ENCODE data around the gene DNM3. TPM values are rescaled to one million over a fixed set of nuclear protein-coding genes. Genes with fewer than 3 reads are reported as not detected.

The DNM3 gene
- total RNA-seq, 1 experiment from 2014 or later: 2.7 TPM

GRCh38 chr1:172270605-172271004 lies 429.3 kb downstream of the DNM3 start:
- H3K27me3 Mint-ChIP-seq (ENCODE audit: low read depth): no peaks in the 10 kb centered on the region
- no peak overlapping the region for H3K14ac ChIP-seq (ENCODE audit: insufficient read depth, low read length)
- no peak overlapping the region for H3K4me3 Mint-ChIP-seq
- no peak overlapping the region for H3K9ac ChIP-seq (ENCODE audit: extremely low read depth, insufficient read length, low read length)
- no peak for TF ChIP-seq CTCF (conservative IDR thresholded peaks at IDR 0.05)
- H3K9me3 Mint-ChIP-seq: no peaks in the 10 kb centered on the region
- no peak overlapping the region for H2AK5ac ChIP-seq (ENCODE audit: insufficient read length, low read length)
- no peak overlapping the region for H2AFZ ChIP-seq (ENCODE audit: low read length)
- no peak overlapping the region for H4K5ac ChIP-seq (ENCODE audit: insufficient read length, low read depth, low read length)
- H3K23me2 ChIP-seq (ENCODE audit: insufficient read length, low read depth, low read length, poor library complexity, severe bottlenecking): no peaks in the 10 kb centered on the region
- no peak overlapping the region for H4K8ac ChIP-seq (replicated peaks; ENCODE audit: insufficient read length, low read depth, low read length)
- no peak overlapping the region for H3T11ph ChIP-seq (ENCODE audit: low read length)
- no peak overlapping the region for H4K91ac ChIP-seq (ENCODE audit: insufficient read length, low read depth, low read length)
- no peaks in the 10 kb centered on the region for H3K36me3 Mint-ChIP-seq (ENCODE audit: insufficient read depth in 1 of 3, low read depth in 3 of 3)
- H3K23ac ChIP-seq (ENCODE audit: insufficient read length, low read depth, low read length): no peak overlapping the region
- no peaks in the 10 kb centered on the region for H4K20me1 ChIP-seq (ENCODE audit: control insufficient read depth, insufficient read depth, insufficient read length)
- peaks cover 10 to 16% of the 10 kb centered on the region in 2 experiments for H3K4me1 Mint-ChIP-seq
- H3K9me3 ChIP-seq (ENCODE audit: control insufficient read depth, low read depth, low read length): no peaks in the 10 kb centered on the region
- H3K27me3 ChIP-seq (ENCODE audit: insufficient read depth, low read length): no peaks in the 10 kb centered on the region
- H2BK120ac ChIP-seq (ENCODE audit: low read depth, low read length, poor library complexity, severe bottlenecking): no peak overlapping the region
- DNase-seq: no peak
- no peak overlapping the region for H2BK20ac ChIP-seq (ENCODE audit: low read depth, low read length, poor library complexity, severe bottlenecking)
- no peak overlapping the region for H3K18ac ChIP-seq (ENCODE audit: insufficient read length, low read depth, low read length)
- no peaks in the 10 kb centered on the region for H3K4me1 ChIP-seq (ENCODE audit: insufficient read depth, low read length)
- no peak overlapping the region for H2BK5ac ChIP-seq (ENCODE audit: insufficient read length, low read length)
- H3K4ac ChIP-seq (ENCODE audit: low read depth, low read length): no peak overlapping the region
- H3K27ac ChIP-seq (ENCODE audit: insufficient read length, low read depth, low read length): no peak overlapping the region
- H2BK15ac ChIP-seq (ENCODE audit: low read depth, low read length): no peak overlapping the region
- no peak overlapping the region for H3K4me2 ChIP-seq (ENCODE audit: insufficient read depth, insufficient read length, low read length)
- no peaks in the 10 kb centered on the region for H3K79me2 ChIP-seq (ENCODE audit: insufficient read depth, low read length)
- H3K56ac ChIP-seq (ENCODE audit: insufficient read length, low read depth, low read length): no peak overlapping the region
- H2BK12ac ChIP-seq (ENCODE audit: insufficient read length, low read depth, low read length): no peak overlapping the region
- no peaks in the 10 kb centered on the region for H3K79me1 ChIP-seq (ENCODE audit: insufficient read depth, low read depth, low read length, poor library complexity, severe bottlenecking)
- no peak overlapping the region for H3K27ac Mint-ChIP-seq
- no CpG with 5 or more reads among the region's 3 CpGs for WGBS (ENCODE audit: extremely low coverage, insufficient read length, low lambda C conversion rate)
